Adipocyte (in vitro differentiated cells): ENCODE data around the gene TMEM14A.

Source experiments
- DNase-seq: peaks from one replicate; pipeline ENCODE4 v3.0.0-alpha.2; 2015; ENCODE audit warnings: low read depth
- H3K27me3 ChIP-seq: replicated peaks from 2 replicates; pipeline ENCODE4 v1.7.0; 2013; ENCODE audit warnings: mild to moderate bottlenecking, low read length, moderate library complexity; ENCODE audit not compliant: control insufficient read depth, insufficient read depth
- H3K36me3 ChIP-seq: 2 replicates; pipeline ENCODE4 v1.7.0; 2013; ENCODE audit warnings: low read length, mild to moderate bottlenecking, moderate library complexity; ENCODE audit not compliant: control insufficient read depth, insufficient read depth, severe bottlenecking
- H3K4me1 ChIP-seq: 2 replicates; pipeline ENCODE4 v1.7.0; 2013; ENCODE audit warnings: mild to moderate bottlenecking, low read length, moderate library complexity; ENCODE audit not compliant: control insufficient read depth, insufficient read depth
- H3K4me3 ChIP-seq: 2 replicates; pipeline ENCODE4 v1.7.0; 2013; ENCODE audit warnings: mild to moderate bottlenecking, low read length, moderate library complexity
- H3K9ac ChIP-seq: 2 replicates; pipeline ENCODE4 v1.7.0; 2013; ENCODE audit warnings: mild to moderate bottlenecking, low read length, moderate library complexity
- H3K9me3 ChIP-seq: 2 replicates; pipeline ENCODE4 v1.7.0; 2013; ENCODE audit warnings: mild to moderate bottlenecking, low read length, moderate library complexity; ENCODE audit not compliant: control insufficient read depth

Gene TMEM14A

GRCh38 chr6:52670502-52671409 is at the start of gene TMEM14A:
TSS of gene TMEM14A (plus strand) at chr6:52671113. CDS start at chr6:52677103, 5,990 bp downstream.
- DNase-seq, result peak; percentile 99
- peak within 1 kb of the TSS; percentile 91 for H3K9ac ChIP-seq
- no peaks in the 10 kb centered on the region for H3K27me3 ChIP-seq
- H3K4me1 ChIP-seq, result peaks cover 16% of the 10 kb centered on the region
- no peaks in the 10 kb centered on the region for H3K9me3 ChIP-seq
- no peaks in the 10 kb centered on the region for H3K36me3 ChIP-seq
- peak within 1 kb of the TSS; percentile 92 for H3K4me3 ChIP-seq

GRCh38 chr6:52621631-52622030 is 49.3 kb upstream of the TMEM14A start:
- Histone ChIP-seq H3K27me3 (no peaks in the 10 kb centered on the region), H3K9me3 (no peaks in the 10 kb centered on the region), H3K36me3 (no peaks in the 10 kb centered on the region), H3K4me3 (no peak overlapping the region), H3K9ac (no peak overlapping the region), H3K4me1 (peaks cover 5% of the 10 kb centered on the region)
- DNase-seq, result no peak

- no peaks in the 10 kb centered on the region for H3K4me1 ChIP-seq
- H3K4me3 ChIP-seq, result no peak overlapping the region
- no peaks in the 10 kb centered on the region for H3K36me3 ChIP-seq
- no peak for DNase-seq
- H3K27me3 ChIP-seq, result no peaks in the 10 kb centered on the region
- no peak overlapping the region for H3K9ac ChIP-seq
- no peaks in the 10 kb centered on the region for H3K9me3 ChIP-seq
Observed at GRCh38 chr6:52622810-52623209, 48.1 kb upstream of the TMEM14A start.

GRCh38 chr6:52632011-52632410 is 38.9 kb upstream of the TMEM14A start:
- no peak for DNase-seq
- H3K4me1 ChIP-seq, result no peaks in the 10 kb centered on the region
- no peaks in the 10 kb centered on the region for H3K27me3 ChIP-seq
- H3K36me3 ChIP-seq, result no peaks in the 10 kb centered on the region
- no peak overlapping the region for H3K9ac ChIP-seq
- no peaks in the 10 kb centered on the region for H3K9me3 ChIP-seq
- no peak overlapping the region for H3K4me3 ChIP-seq

- Histone ChIP-seq H3K27me3 (no peaks in the 10 kb centered on the region), H3K4me1 (no peaks in the 10 kb centered on the region), H3K9ac (no peak overlapping the region), H3K4me3 (no peak overlapping the region), H3K36me3 (no peaks in the 10 kb centered on the region), H3K9me3 (no peaks in the 10 kb centered on the region)
- DNase-seq, result peak; percentile 57
Observed at GRCh38 chr6:52634211-52634610, 36.7 kb upstream of the TMEM14A start.

- Histone ChIP-seq H3K36me3 (no peaks in the 10 kb centered on the region), H3K27me3 (no peaks in the 10 kb centered on the region), H3K4me3 (no peak overlapping the region), H3K9ac (no peak overlapping the region), H3K9me3 (no peaks in the 10 kb centered on the region), H3K4me1 (no peaks in the 10 kb centered on the region)
- peak; percentile 56 for DNase-seq
Observed at GRCh38 chr6:52635049-52635577, 35.8 kb upstream of the TMEM14A start.

GRCh38 chr6:52636830-52637229 is 34.1 kb upstream of the TMEM14A start:
- Histone ChIP-seq H3K4me3 (no peak overlapping the region), H3K27me3 (no peaks in the 10 kb centered on the region), H3K9me3 (no peaks in the 10 kb centered on the region), H3K4me1 (no peaks in the 10 kb centered on the region), H3K9ac (no peak overlapping the region), H3K36me3 (no peaks in the 10 kb centered on the region)
- no peak for DNase-seq

GRCh38 chr6:52639493-52639892 is 31.4 kb upstream of the TMEM14A start:
- H3K4me3 ChIP-seq, result no peak overlapping the region
- no peak overlapping the region for H3K9ac ChIP-seq
- H3K4me1 ChIP-seq, result no peaks in the 10 kb centered on the region
- no peak for DNase-seq
- no peaks in the 10 kb centered on the region for H3K36me3 ChIP-seq
- no peaks in the 10 kb centered on the region for H3K27me3 ChIP-seq
- H3K9me3 ChIP-seq, result no peaks in the 10 kb centered on the region

GRCh38 chr6:52640170-52640569 is 30.7 kb upstream of the TMEM14A start:
- no peak for DNase-seq
- H3K9me3 ChIP-seq, result no peaks in the 10 kb centered on the region
- H3K4me1 ChIP-seq, result no peaks in the 10 kb centered on the region
- H3K9ac ChIP-seq, result no peak overlapping the region
- H3K4me3 ChIP-seq, result no peak overlapping the region
- H3K36me3 ChIP-seq, result no peaks in the 10 kb centered on the region
- H3K27me3 ChIP-seq, result no peaks in the 10 kb centered on the region

- no peak overlapping the region for H3K9ac ChIP-seq
- H3K9me3 ChIP-seq, result no peaks in the 10 kb centered on the region
- no peaks in the 10 kb centered on the region for H3K27me3 ChIP-seq
- no peaks in the 10 kb centered on the region for H3K4me1 ChIP-seq
- no peaks in the 10 kb centered on the region for H3K36me3 ChIP-seq
- no peak for DNase-seq
- H3K4me3 ChIP-seq, result no peak overlapping the region
Observed at GRCh38 chr6:52640916-52641315, 30.0 kb upstream of the TMEM14A start.

- no peak overlapping the region for H3K4me3 ChIP-seq
- no peaks in the 10 kb centered on the region for H3K4me1 ChIP-seq
- no peak for DNase-seq
- H3K9me3 ChIP-seq, result no peaks in the 10 kb centered on the region
- no peak overlapping the region for H3K9ac ChIP-seq
- H3K27me3 ChIP-seq, result no peaks in the 10 kb centered on the region
- H3K36me3 ChIP-seq, result no peaks in the 10 kb centered on the region
Observed at GRCh38 chr6:52641388-52641787, 29.5 kb upstream of the TMEM14A start.
